ENCODE results near the gene IBA57. TPM values are rescaled to one million over a fixed set of nuclear protein-coding genes. Genes with fewer than 3 reads are reported as not detected.

IBA57 gene
- 1 to 10 TPM; 2.0 to 8.6 (median 6.0) TPM for polyA plus RNA-seq
- long read RNA-seq, donor 1: 0 reads
- long read RNA-seq, donor 2, full-length matches to known transcripts: 1 of 1 reads
- long read RNA-seq, donor 2, partial matches to known transcripts: 0 of 1 reads
- long read RNA-seq, donor 2, other reads (novel, unspliced or antisense): 0 of 1 reads
- long read RNA-seq, donor 3, full-length matches to known transcripts: 3 of 3 reads
- long read RNA-seq, donor 3, partial matches to known transcripts: 0 of 3 reads
- long read RNA-seq, donor 3, other reads (novel, unspliced or antisense): 0 of 3 reads
- long read RNA-seq, donor 4: 0 reads
- long read RNA-seq, donor 5, full-length matches to known transcripts: 1 of 1 reads
- long read RNA-seq, donor 5, partial matches to known transcripts: 0 of 1 reads
- long read RNA-seq, donor 5, other reads (novel, unspliced or antisense): 0 of 1 reads
- long read RNA-seq, donor 6, full-length matches to known transcripts: 1 of 10 reads
- long read RNA-seq, donor 6, partial matches to known transcripts: 9 of 10 reads
- long read RNA-seq, donor 6, other reads (novel, unspliced or antisense): 0 of 10 reads
- long read RNA-seq, donor 7: 0 reads
- long read RNA-seq, donor 8: 0 reads
- long read RNA-seq, donor 9, full-length matches to known transcripts: 2 of 2 reads
- long read RNA-seq, donor 9, partial matches to known transcripts: 0 of 2 reads
- long read RNA-seq, donor 9, other reads (novel, unspliced or antisense): 0 of 2 reads
- long read RNA-seq, donor 10: 0 reads

DNA sequence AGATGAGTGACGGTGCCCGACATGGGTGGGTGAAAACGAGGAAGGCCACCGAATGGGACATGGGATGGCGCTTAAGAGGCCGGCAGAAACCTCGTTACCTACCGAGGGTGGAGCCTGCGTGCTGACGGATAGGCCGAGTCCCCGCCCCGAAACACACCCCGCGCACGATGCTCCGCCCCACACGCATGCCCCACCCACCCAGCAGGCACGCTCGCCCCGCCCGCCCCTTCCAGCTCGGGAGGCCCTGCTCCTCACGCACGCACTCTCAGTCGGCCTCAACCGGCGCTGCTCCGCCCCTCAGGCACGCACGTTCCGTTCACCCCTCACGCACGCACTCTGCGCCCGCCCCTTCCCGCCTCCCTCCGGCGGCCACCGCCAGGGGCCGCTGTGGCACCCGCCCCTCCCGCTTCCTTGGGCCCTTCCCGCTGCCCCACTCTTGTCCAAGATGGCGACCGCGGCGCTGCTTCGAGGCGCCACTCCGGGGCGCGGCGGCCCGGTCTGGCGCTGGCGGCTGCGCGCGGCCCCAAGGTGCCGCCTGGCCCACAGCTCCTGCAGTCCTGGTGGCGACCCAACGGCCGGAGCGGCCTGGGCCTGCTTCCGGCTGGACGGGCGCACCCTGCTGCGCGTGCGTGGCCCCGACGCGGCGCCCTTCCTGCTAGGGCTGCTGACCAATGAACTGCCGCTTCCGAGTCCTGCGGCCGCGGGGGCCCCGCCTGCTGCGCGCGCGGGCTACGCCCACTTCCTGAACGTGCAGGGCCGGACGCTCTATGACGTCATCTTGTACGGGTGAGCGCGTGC is at the start of gene IBA57:
Gene IBA57, plus strand, starts transcription at position 433 of the 798 bp plus-strand sequence. Its CDS starts 13 bp downstream, at position 446.
- peak; percentile 98 to 100 for DNase-seq
- H3K9me3 ChIP-seq (ENCODE audit: control insufficient read depth in 2 of 2, insufficient read depth in 1 of 2, low read depth in 1 of 2, low read length in 1 of 2): no peaks in the 10 kb centered on the region
- WGBS, 3 donors: 0 to 1% (median 0%) methylated on average over 61 to 93 of the region's 93 CpGs
- peaks cover 0 to 21% (median 0%) of the 10 kb centered on the region in 3 donors for H3K36me3 ChIP-seq (ENCODE audit: control insufficient read depth in 3 of 3, insufficient read depth in 2 of 3, low read depth in 1 of 3, low read length in 3 of 3)
- peak within 1 kb of the TSS; percentile 98 to 99 (median 98) for H3K27ac ChIP-seq (ENCODE audit: low read depth in 1 of 3, low read length in 2 of 3)
- peaks cover 2 to 49% (median 3%) of the 10 kb centered on the region in 3 donors for H3K4me1 ChIP-seq (ENCODE audit: control insufficient read depth in 3 of 3, insufficient read depth in 2 of 3, low read depth in 1 of 3, low read length in 2 of 3)
- no peak for FAIRE-seq
- peak within 1 kb of the TSS; percentile 57 to 88 (median 79) for H3K4me3 ChIP-seq (ENCODE audit: low read depth in 1 of 3, low read length in 3 of 3)
- H3K27me3 ChIP-seq (ENCODE audit: control insufficient read depth in 3 of 3, insufficient read depth in 3 of 3, low read length in 3 of 3): no peaks in the 10 kb centered on the region

DNA sequence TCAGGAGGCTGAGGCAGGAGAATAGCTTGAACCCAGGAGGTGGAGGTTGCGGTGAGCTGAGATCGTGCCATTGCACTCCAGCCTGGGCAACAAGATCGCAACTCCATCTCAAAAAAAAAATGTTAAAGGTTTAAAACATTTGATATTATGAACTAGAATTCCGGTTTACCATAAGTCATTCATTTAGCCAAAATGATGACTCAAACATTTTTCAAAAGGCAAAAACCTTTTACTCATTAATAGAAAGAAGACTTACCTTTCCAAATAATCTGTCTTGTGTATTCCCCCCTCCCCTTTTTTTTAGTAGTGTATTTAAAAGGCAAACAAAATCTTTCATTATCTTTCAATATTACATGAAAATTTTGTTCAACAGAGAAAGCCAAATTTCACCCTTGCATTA is 48.3 kb upstream of the IBA57 start:
- 96 to 97% (median 97%) methylated on average over 4 of the region's 4 CpGs for WGBS, 3 donors
- Histone ChIP-seq H3K4me1 (ENCODE audit: control insufficient read depth in 3 of 3, insufficient read depth in 2 of 3, low read depth in 1 of 3, low read length in 2 of 3) (no peaks in the 10 kb centered on the region), H3K4me3 (ENCODE audit: low read depth in 1 of 3, low read length in 3 of 3) (no peak overlapping the region), H3K27me3 (ENCODE audit: control insufficient read depth in 3 of 3, insufficient read depth in 3 of 3, low read length in 3 of 3) (no peaks in the 10 kb centered on the region), H3K27ac (ENCODE audit: low read depth in 1 of 3, low read length in 2 of 3) (no peak overlapping the region), H3K36me3 (ENCODE audit: control insufficient read depth in 3 of 3, insufficient read depth in 2 of 3, low read depth in 1 of 3, low read length in 3 of 3) (no peaks in the 10 kb centered on the region), H3K9me3 (ENCODE audit: control insufficient read depth in 2 of 2, insufficient read depth in 1 of 2, low read depth in 1 of 2, low read length in 1 of 2) (peaks cover 0 to 7% of the 10 kb centered on the region in 2 donors)
- FAIRE-seq: no peak
- DNase-seq: no peak

DNA sequence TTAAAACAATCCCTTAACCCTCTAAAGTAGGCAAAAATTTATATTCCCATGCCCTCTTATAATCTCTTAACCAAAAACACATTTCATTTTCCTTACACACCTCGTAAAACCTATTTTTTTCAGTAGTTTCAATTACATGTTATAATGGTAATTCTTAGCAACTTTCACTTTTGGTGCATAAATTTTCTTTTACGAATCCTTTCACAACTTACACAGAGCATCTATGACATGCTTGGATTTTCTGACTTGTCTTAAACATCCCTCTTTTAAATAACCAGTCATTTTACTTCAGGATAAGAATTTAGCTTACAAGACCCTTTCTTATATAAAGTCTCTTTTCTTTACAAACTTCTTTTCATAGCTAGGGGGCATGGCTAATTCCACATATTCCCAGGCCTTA is 47.6 kb upstream of the IBA57 start:
- no peak overlapping the region for H3K27ac ChIP-seq (ENCODE audit: low read depth in 1 of 3, low read length in 2 of 3)
- DNase-seq (no peak), FAIRE-seq (no peak)
- no peaks in the 10 kb centered on the region for H3K36me3 ChIP-seq (ENCODE audit: control insufficient read depth in 3 of 3, insufficient read depth in 2 of 3, low read depth in 1 of 3, low read length in 3 of 3)
- H3K4me3 ChIP-seq (ENCODE audit: low read depth in 1 of 3, low read length in 3 of 3): no peak overlapping the region
- H3K27me3 ChIP-seq (ENCODE audit: control insufficient read depth in 3 of 3, insufficient read depth in 3 of 3, low read length in 3 of 3): no peaks in the 10 kb centered on the region
- peaks cover 0 to 7% of the 10 kb centered on the region in 2 donors for H3K9me3 ChIP-seq (ENCODE audit: control insufficient read depth in 2 of 2, insufficient read depth in 1 of 2, low read depth in 1 of 2, low read length in 1 of 2)
- WGBS, 3 donors: 77 to 84% (median 81%) methylated on average over 2 of the region's 2 CpGs
- H3K4me1 ChIP-seq (ENCODE audit: control insufficient read depth in 3 of 3, insufficient read depth in 2 of 3, low read depth in 1 of 3, low read length in 2 of 3): peaks cover 0 to 6% (median 0%) of the 10 kb centered on the region in 3 donors

DNA sequence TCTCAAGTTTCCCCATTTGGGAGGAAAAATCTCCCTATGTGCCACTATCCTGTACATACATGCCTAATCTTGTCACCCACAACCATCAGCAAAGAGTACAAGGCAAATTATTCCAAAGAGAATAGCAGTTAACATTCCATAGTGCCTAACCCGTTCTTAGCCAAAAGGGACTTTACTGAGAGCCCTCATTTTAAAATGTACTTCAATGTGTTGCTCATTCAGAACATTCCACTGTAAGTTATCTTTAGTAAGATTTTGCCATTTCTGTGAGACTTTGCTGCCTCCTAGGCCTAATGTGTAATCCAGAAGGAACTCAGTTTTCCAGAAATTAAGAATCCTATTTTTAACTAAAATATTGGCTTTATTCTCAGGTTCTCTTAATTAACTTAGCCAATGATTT is 45.3 kb upstream of the IBA57 start:
- no peak overlapping the region for H3K27ac ChIP-seq (ENCODE audit: low read depth in 1 of 3, low read length in 2 of 3)
- H3K27me3 ChIP-seq (ENCODE audit: control insufficient read depth in 3 of 3, insufficient read depth in 3 of 3, low read length in 3 of 3): no peaks in the 10 kb centered on the region
- no peaks in the 10 kb centered on the region for H3K36me3 ChIP-seq (ENCODE audit: control insufficient read depth in 3 of 3, insufficient read depth in 2 of 3, low read depth in 1 of 3, low read length in 3 of 3)
- H3K4me3 ChIP-seq (ENCODE audit: low read depth in 1 of 3, low read length in 3 of 3): no peak overlapping the region
- H3K9me3 ChIP-seq (ENCODE audit: control insufficient read depth in 2 of 2, insufficient read depth in 1 of 2, low read depth in 1 of 2, low read length in 1 of 2): peaks cover 0 to 7% of the 10 kb centered on the region in 2 donors
- DNase-seq (no peak), FAIRE-seq (no peak)
- 74 to 86% (median 83%) methylated on average over 1 of the region's 1 CpG for WGBS, 3 donors
- peaks cover 0 to 21% (median 0%) of the 10 kb centered on the region in 3 donors for H3K4me1 ChIP-seq (ENCODE audit: control insufficient read depth in 3 of 3, insufficient read depth in 2 of 3, low read depth in 1 of 3, low read length in 2 of 3)

DNA sequence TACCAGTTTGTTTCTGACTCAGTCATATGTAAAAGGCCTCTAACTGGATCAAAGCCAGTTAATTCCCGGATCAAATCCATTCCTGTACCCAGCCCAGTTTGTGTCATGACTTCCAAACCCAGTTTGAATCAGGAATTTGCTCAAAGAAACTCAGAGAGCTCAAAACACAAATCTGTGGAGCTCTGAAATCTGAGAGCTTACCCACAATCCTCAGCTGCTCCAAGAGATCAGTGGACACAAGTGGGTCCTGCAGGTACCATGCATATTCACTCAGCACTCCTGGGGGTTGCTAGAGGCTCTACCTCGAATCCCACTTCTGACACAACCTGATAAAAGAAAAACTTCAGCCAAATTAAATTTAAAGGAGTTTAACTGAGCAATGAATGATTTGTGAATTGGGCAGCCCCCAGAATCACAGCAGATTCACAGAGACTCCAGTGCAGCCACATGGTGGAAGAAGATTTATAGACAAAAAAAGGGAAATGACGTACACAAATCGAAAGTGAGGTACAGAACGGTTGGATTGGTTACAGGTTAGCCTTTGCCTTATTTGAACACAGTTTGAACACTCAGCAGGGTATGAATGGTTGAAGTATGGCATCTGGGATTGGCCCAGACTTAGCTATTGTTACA is 44.6 kb upstream of the IBA57 start:
- 67 to 76% (median 71%) methylated on average over 5 of the region's 5 CpGs for WGBS, 3 donors
- Histone ChIP-seq H3K4me1 (ENCODE audit: control insufficient read depth in 3 of 3, insufficient read depth in 2 of 3, low read depth in 1 of 3, low read length in 2 of 3) (peaks cover 0 to 21% (median 0%) of the 10 kb centered on the region in 3 donors), H3K9me3 (ENCODE audit: control insufficient read depth in 2 of 2, insufficient read depth in 1 of 2, low read depth in 1 of 2, low read length in 1 of 2) (peaks cover 0 to 7% of the 10 kb centered on the region in 2 donors), H3K36me3 (ENCODE audit: control insufficient read depth in 3 of 3, insufficient read depth in 2 of 3, low read depth in 1 of 3, low read length in 3 of 3) (no peaks in the 10 kb centered on the region), H3K4me3 (ENCODE audit: low read depth in 1 of 3, low read length in 3 of 3) (no peak overlapping the region), H3K27me3 (ENCODE audit: control insufficient read depth in 3 of 3, insufficient read depth in 3 of 3, low read length in 3 of 3) (no peaks in the 10 kb centered on the region), H3K27ac (ENCODE audit: low read depth in 1 of 3, low read length in 2 of 3) (no peak overlapping the region)
- no peak for DNase-seq
- FAIRE-seq: no peak

DNA sequence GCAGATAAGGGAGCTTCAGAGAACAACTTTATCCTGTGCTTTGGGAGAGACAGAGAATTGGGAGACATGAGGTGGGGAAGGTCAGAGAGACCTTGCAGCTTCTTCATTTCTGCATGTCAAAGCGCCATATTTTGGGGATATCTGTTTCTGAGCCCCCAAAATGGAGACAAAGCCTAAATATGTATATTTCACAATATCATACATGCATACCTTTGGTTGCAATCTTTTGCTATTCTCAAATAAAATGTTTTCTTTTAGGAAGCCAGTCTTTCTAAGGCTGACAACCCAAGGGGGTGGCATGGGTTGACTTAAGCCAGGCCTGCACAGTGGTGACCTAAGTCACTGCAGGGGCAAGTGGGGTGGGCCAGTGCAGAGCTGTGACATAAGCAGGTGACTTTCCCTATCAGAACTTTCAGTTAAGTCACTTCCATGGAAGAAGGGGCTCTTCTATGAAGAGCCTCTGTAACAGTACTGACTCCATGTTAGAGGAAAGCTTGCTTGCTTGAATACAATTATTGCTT is 42.6 kb upstream of the IBA57 start:
- no peak for FAIRE-seq
- Histone ChIP-seq H3K27me3 (ENCODE audit: control insufficient read depth in 3 of 3, insufficient read depth in 3 of 3, low read length in 3 of 3) (no peaks in the 10 kb centered on the region), H3K9me3 (ENCODE audit: control insufficient read depth in 2 of 2, insufficient read depth in 1 of 2, low read depth in 1 of 2, low read length in 1 of 2) (peaks cover 0 to 7% of the 10 kb centered on the region in 2 donors), H3K27ac (ENCODE audit: low read depth in 1 of 3, low read length in 2 of 3) (peak overlapping the region in 1 of 3 donors; percentile 74), H3K4me3 (ENCODE audit: low read depth in 1 of 3, low read length in 3 of 3) (no peak overlapping the region), H3K4me1 (ENCODE audit: control insufficient read depth in 3 of 3, insufficient read depth in 2 of 3, low read depth in 1 of 3, low read length in 2 of 3) (peaks cover 0 to 21% (median 0%) of the 10 kb centered on the region in 3 donors), H3K36me3 (ENCODE audit: control insufficient read depth in 3 of 3, insufficient read depth in 2 of 3, low read depth in 1 of 3, low read length in 3 of 3) (no peaks in the 10 kb centered on the region)
- no peak for DNase-seq
- WGBS, 3 donors: 73 to 100% (median 96%) methylated on average over 1 of the region's 1 CpG

DNA sequence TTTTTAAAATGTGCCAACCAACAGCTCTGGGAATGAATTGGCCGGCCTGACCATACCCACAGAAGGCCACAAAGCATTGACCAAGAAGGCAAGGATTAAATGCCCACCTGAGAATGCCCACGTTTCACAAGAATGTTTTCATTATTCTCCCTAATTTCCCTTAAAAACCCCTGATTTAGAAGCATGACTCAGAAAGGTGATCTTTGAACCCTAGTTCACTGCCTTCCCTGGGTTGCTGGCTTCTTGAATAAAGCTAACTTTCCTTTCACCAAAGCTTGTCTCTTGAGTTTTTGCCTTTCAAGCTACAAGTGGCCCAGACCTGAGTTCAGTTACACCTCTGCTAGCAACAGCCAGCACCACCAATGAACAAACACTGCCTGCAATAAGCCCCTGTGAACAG is 42.1 kb upstream of the IBA57 start:
- H3K4me3 ChIP-seq (ENCODE audit: low read depth in 1 of 3, low read length in 3 of 3): no peak overlapping the region
- H3K27me3 ChIP-seq (ENCODE audit: control insufficient read depth in 3 of 3, insufficient read depth in 3 of 3, low read length in 3 of 3): no peaks in the 10 kb centered on the region
- peaks cover 0 to 21% (median 0%) of the 10 kb centered on the region in 3 donors for H3K4me1 ChIP-seq (ENCODE audit: control insufficient read depth in 3 of 3, insufficient read depth in 2 of 3, low read depth in 1 of 3, low read length in 2 of 3)
- no peak for FAIRE-seq
- DNase-seq: peak in 1 of 2 donors; percentile 66
- peak overlapping the region in 1 of 3 donors; percentile 74 for H3K27ac ChIP-seq (ENCODE audit: low read depth in 1 of 3, low read length in 2 of 3)
- 39 to 59% (median 48%) methylated on average over 2 of the region's 2 CpGs for WGBS, 3 donors
- H3K36me3 ChIP-seq (ENCODE audit: control insufficient read depth in 3 of 3, insufficient read depth in 2 of 3, low read depth in 1 of 3, low read length in 3 of 3): no peaks in the 10 kb centered on the region
- peaks cover 0 to 6% of the 10 kb centered on the region in 2 donors for H3K9me3 ChIP-seq (ENCODE audit: control insufficient read depth in 2 of 2, insufficient read depth in 1 of 2, low read depth in 1 of 2, low read length in 1 of 2)

Data from small intestine (tissue), 16 donors.